MCF 10A (cell line): ENCODE measurements around the gene PHLDB3. TPM values are rescaled to one million over a fixed set of nuclear protein-coding genes. Genes with fewer than 3 reads are reported as not detected.
A peak's percentile ranks its signal among the peaks of the same experiment; 100 is the strongest.
"Not testable (repeated sequence)": the region's sequence is repeated elsewhere in the genome, so short reads cannot be mapped to it uniquely, and the experiment has no call there.

Experiments used
- BruUV-seq: library from RNA; stranded (reverse); fragments of 400-500 nt; replicated peaks from 2 replicates; lab custom pipeline; 2021; lab: Mats Ljungman, UMichigan
- CTCF ChIA-PET: fragments of 300-600 bp; sonication (Branson Sonifier 250); formaldehyde crosslinking; extraction: SDS; loops from one replicate; lab custom pipeline; 2021; ENCODE audit warnings: antibody characterized with exemption, inconsistent platforms; lab: Yijun Ruan, JAX
- POLR2A ChIA-PET: fragments of 300-600, 350-650 bp; sonication (Branson Sonifier 250); formaldehyde crosslinking; extraction: SDS; loops from one replicate; lab custom pipeline; 2020; ENCODE audit warnings: antibody characterized with exemption, inconsistent platforms; lab: Yijun Ruan, JAX
- DNase-seq: peaks from one replicate; pipeline ENCODE4 v3.0.0-alpha.2; 2018; ENCODE audit not compliant: unreplicated experiment
- H3K27ac Mint-ChIP-seq: one replicate; pipeline ENCODE4 v1.8.0; 2022; ENCODE audit warnings: mild to moderate bottlenecking, low read depth, mixed read lengths; ENCODE audit not compliant: unreplicated experiment
- H3K27me3 Mint-ChIP-seq: one replicate; pipeline ENCODE4 v1.8.0; 2022; ENCODE audit warnings: mixed read lengths; ENCODE audit not compliant: insufficient read depth, unreplicated experiment
- H3K36me3 Mint-ChIP-seq: one replicate; pipeline ENCODE4 v1.8.0; 2022; ENCODE audit warnings: mild to moderate bottlenecking, moderate library complexity, mixed read lengths; ENCODE audit not compliant: insufficient read depth, unreplicated experiment
- H3K4me1 Mint-ChIP-seq: one replicate; pipeline ENCODE4 v1.8.0; 2022; ENCODE audit warnings: mixed read lengths; ENCODE audit not compliant: insufficient read depth, unreplicated experiment
- H3K4me3 Mint-ChIP-seq: one replicate; pipeline ENCODE4 v1.8.0; 2022; ENCODE audit warnings: mild to moderate bottlenecking, moderate library complexity, mixed read lengths; ENCODE audit not compliant: unreplicated experiment
- H3K9me3 Mint-ChIP-seq: one replicate; pipeline ENCODE4 v1.8.0; 2022; ENCODE audit warnings: mixed read lengths; ENCODE audit not compliant: unreplicated experiment
- intact Hi-C: fragments of 100-400 bp; cut with micrococcal nuclease; formaldehyde crosslinking; loops from 2 replicates; pipeline ENCODE4 v1.14.1; 2022
- total RNA-seq: library from RNA; stranded (reverse); gene quantifications from 2 replicates; pipeline ENCODE4 v1.2.3, GENCODE V29; 2022
- TF ChIP-seq, protein P1 (sequence below): fragments of 200-600 bp; IDR thresholded peaks from one replicate; pipeline ENCODE4 v1.8.0; 2022; ENCODE audit warnings: antibody characterized with exemption, mild to moderate bottlenecking; ENCODE audit not compliant: unreplicated experiment

Gene PHLDB3
- total RNA-seq, 1 experiment from 2014 or later: 11.8 TPM

DNA sequence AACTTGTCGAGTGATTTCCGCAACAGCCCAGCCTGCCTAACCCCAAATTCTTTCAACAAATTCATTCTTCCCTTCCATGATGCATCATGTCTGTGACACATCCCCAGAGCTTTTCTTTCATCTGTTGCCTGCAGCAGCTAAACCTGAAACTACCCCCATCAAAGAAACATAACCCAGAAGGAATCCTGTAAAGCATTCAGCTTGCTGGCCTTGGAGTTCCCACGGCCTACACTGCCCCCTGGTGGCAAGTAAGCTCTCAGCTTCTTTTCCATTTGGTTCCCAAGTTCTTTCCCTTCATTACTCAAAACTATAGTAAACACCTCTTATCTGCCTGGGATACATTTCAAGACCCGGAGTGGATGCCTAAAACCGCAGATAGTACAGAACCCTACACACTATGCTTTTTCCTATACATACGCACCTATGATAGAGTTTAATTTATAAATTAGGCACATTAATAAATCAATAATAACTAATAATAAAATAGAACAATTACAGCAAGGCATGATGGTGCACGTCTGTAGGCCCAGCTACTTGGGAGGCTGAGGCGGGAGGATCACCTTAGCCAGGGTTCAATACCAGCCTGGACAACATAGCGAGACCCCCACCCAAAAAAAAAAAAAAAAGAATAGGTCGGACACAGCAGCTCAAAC, 15.0 kb upstream of the PHLDB3 start:
- Mint-ChIP-seq H3K27me3 (no peaks in the 10 kb centered on the region), H3K4me1 (peaks cover 16% of the 10 kb centered on the region), H3K4me3 (peak overlapping the region; percentile 19), H3K27ac (no peak overlapping the region), H3K9me3 (no peaks in the 10 kb centered on the region), H3K36me3 (peaks cover 48% of the 10 kb centered on the region)
- intact Hi-C loops: loop anchor here (1.0 kb wide), 2 partner anchors 72 to 86 kb away; no protein-coding TSS in a partner anchor
- ChIA-PET CTCF (interaction anchor here (0.6 to 9.4 kb wide), 31 partner anchors 9 to 336 kb away, joined by 3 to 261 read pairs (median 6); partner anchors contain the start of genes ETHE1, IRGQ, LYPD3 and PHLDB3), POLR2A (interaction anchor here (0.6 to 3.1 kb wide), 10 partner anchors 10 to 155 kb away, joined by 3 to 39 read pairs (median 8); partner anchors contain the start of genes IRGQ, LYPD3, PHLDB3 and ZNF575)
- TF ChIP-seq, protein P1, sequence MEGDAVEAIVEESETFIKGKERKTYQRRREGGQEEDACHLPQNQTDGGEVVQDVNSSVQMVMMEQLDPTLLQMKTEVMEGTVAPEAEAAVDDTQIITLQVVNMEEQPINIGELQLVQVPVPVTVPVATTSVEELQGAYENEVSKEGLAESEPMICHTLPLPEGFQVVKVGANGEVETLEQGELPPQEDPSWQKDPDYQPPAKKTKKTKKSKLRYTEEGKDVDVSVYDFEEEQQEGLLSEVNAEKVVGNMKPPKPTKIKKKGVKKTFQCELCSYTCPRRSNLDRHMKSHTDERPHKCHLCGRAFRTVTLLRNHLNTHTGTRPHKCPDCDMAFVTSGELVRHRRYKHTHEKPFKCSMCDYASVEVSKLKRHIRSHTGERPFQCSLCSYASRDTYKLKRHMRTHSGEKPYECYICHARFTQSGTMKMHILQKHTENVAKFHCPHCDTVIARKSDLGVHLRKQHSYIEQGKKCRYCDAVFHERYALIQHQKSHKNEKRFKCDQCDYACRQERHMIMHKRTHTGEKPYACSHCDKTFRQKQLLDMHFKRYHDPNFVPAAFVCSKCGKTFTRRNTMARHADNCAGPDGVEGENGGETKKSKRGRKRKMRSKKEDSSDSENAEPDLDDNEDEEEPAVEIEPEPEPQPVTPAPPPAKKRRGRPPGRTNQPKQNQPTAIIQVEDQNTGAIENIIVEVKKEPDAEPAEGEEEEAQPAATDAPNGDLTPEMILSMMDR: peak; percentile 84
- peak; percentile 92 for DNase-seq
- no TSS peak for BruUV-seq

DNA sequence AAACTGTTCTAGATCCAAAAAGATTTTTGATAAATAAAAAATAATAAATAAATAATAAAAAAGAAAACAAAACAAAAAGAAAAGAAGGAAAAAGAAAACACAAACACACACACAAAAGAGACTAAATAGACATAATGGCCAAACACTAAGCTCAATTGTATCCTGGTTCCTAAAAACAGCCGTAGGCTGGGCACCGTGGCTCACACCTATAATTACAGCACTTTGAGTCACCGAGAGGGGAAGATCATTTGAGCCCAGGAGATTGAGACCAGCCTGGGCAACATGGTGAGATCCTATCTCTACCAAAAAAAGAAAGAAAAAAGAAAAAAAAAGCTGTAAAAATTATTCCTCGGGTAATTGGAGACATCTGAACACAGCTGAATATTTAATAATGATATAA, 13.5 kb upstream of the PHLDB3 start:
- Mint-ChIP-seq H3K27ac (peak overlapping the region; percentile 67), H3K9me3 (no peaks in the 10 kb centered on the region), H3K27me3 (no peaks in the 10 kb centered on the region), H3K4me1 (peaks cover 15% of the 10 kb centered on the region), H3K36me3 (peaks cover 46% of the 10 kb centered on the region), H3K4me3 (no peak overlapping the region)
- peak; percentile 18 for DNase-seq
- POLR2A ChIA-PET: interaction anchor here (0.5 to 3.1 kb wide), 7 partner anchors 10 to 568 kb away, joined by 3 to 14 read pairs (median 4); partner anchors contain the start of gene LYPD3
- TF ChIP-seq, protein P1: no peak
- intact Hi-C loops: no loop called here
- BruUV-seq: no TSS peak
- CTCF ChIA-PET: interaction anchor here (0.6 to 9.4 kb wide), 7 partner anchors 18 to 86 kb away, joined by 3 to 261 read pairs (median 10); no protein-coding TSS in a partner anchor

DNA sequence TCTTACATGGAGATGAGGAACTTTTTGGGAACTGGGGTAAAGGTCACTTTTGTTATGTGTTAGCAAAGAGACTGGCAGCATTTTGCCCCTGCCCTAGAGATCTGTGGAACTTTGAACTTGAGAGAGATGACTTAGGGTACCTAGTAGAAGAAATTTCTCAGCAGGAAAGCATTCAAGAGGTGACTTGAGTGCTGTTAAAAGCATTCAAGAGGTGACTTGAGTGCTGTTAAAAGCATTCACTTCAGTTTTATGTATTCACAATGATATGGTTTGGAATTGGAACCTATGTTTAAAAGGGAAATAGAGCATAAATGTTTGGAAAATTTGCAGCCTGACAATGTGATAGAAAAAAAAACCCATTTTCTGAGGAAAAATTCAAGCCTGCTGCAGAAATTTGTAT, 7.9 kb upstream of the PHLDB3 start:
- H3K9me3 Mint-ChIP-seq, H3K27me3 Mint-ChIP-seq, H3K4me3 Mint-ChIP-seq, BruUV-seq, intact Hi-C loops, DNase-seq, H3K4me1 Mint-ChIP-seq: not testable (repeated sequence)
- ChIA-PET CTCF (interaction anchor here (0.6 kb wide), 1 partner anchor 272 kb away, joined by 3 read pairs; no protein-coding TSS in a partner anchor), POLR2A (interaction anchor here (1.9 kb wide), 1 partner anchor 8 kb away, joined by 8 read pairs; no protein-coding TSS in a partner anchor)
- peaks cover 69% of the 10 kb centered on the region for H3K36me3 Mint-ChIP-seq
- peak overlapping the region; percentile 61 for H3K27ac Mint-ChIP-seq

DNA sequence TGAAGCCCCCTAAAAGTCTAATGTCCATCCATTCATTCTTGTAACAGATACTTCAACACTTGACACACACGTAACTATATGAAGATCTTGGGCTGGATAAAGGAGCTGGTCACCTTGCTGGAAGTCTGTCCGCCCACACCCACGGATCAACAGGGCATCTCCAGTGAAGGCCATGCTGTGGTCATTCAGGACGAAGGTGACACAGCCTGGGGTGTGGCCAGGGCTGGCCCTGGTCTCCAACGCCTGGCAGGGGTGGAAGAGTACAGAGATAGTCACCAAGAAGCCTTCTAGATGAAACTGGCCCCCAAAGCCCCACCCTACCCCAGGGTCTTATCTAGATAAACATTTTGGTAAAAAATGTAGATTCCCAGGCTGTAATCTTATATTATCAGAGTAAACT, 6.8 kb upstream of the PHLDB3 start:
- intact Hi-C loops: no loop called here
- no peak overlapping the region for H3K4me3 Mint-ChIP-seq
- no peaks in the 10 kb centered on the region for H3K27me3 Mint-ChIP-seq
- DNase-seq: no peak
- H3K36me3 Mint-ChIP-seq: peaks cover 65% of the 10 kb centered on the region
- peaks cover 5% of the 10 kb centered on the region for H3K4me1 Mint-ChIP-seq
- TF ChIP-seq, protein P1: no peak
- ChIA-PET POLR2A (interaction anchor here (1.1 kb wide), 1 partner anchor 37 kb away, joined by 3 read pairs; no protein-coding TSS in a partner anchor), CTCF (interaction anchor here (0.6 to 1.2 kb wide), 3 partner anchors 9 to 85 kb away, joined by 3 read pairs; no protein-coding TSS in a partner anchor)
- no peaks in the 10 kb centered on the region for H3K9me3 Mint-ChIP-seq
- H3K27ac Mint-ChIP-seq: no peak overlapping the region
- no TSS peak for BruUV-seq
